NCI-H2081 (cell line): Measurements from ENCODE around the gene DSN1.

Experiments used
- DNase-seq, 2 experiments: peaks; one replicate each; lab custom pipeline; 2025; lab: John Stamatoyannopoulos, UW

DSN1 gene

GRCh38 chr20:36754656-36755222, 18.8 kb downstream of the DSN1 start:
- DNase-seq = peak; percentile 34 to 56

GRCh38 chr20:36752582-36752981, 21.0 kb downstream of the DSN1 start:
- DNase-seq = no peak

DNA sequence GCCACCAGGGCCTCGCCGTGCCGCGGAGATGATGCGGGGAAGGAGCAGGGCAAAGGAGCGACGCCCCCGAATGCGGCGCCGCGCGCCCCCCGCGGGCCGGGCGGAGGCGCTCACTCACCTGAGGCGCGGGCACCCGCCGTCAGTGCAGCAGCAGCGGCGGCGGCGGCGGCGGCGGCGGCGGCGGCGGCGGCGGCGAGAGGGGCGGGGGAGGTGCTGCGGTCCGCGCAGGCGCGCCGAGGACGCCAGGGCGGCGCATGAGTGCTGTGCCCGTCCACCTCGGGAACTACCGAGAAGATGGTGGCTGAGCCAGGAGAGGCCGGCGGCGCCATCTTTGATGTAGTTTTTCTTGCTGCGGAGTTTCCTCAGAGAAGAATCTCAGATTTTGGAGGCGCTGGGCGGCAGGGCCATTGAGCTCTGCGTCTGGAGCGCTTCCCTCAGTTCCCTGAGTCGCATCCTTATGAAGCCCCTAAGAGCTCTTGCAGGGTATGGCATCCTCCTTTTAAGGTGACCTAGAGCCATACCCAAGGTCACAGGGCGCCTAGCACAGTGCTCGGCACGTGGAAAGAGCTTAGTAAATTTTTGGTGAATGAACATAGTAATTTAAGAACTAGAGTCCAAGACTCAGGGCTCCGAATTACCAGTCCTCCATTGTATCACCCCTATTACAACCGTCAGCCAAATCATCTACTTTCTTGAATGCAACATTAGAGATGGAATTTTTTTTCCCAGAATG, 27.5 kb downstream of the DSN1 start, which contains the start of gene NDRG3:
Gene NDRG3, minus strand, starts transcription at position 164 of the 733 bp plus-strand sequence. CDS start 24,355 bp downstream, outside the sequence.
- DNase-seq = peak; percentile 92 to 94

DNA sequence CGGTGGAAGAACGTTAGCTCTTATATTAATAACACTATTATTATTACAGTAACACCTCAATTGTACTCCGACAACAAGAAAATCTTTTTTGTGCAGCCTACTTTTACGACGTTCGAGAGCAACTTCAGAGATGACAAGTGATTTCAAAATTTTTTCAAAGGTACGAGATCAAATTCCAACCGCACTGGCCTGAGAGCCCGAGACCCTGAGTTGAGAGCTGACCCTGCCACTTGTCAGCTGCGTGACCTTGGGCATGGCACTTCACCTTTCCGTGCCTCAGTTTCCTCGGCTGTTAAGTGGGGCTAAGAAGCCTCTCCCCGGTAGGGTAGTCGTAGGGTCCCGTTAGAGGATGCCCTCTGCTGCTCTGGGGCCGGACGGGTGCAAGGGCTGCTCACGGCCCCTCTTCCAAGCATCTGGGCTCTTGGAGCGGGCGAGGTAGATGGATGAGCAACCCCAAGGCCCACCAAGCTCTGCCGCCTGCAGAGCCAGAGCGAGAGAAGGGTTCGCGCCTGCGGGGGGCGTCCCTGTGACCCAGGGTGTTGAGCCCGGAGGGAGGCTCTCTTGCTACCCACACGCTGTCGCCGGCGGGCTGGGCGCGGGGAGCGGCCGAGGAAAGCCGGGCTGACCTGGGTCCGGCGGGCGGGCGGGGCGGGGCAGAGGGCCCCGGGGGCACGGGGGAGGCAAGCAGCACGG, 28.2 kb downstream of the DSN1 start:
- DNase-seq = peak in 1 of 2 experiments; percentile 33

DNA sequence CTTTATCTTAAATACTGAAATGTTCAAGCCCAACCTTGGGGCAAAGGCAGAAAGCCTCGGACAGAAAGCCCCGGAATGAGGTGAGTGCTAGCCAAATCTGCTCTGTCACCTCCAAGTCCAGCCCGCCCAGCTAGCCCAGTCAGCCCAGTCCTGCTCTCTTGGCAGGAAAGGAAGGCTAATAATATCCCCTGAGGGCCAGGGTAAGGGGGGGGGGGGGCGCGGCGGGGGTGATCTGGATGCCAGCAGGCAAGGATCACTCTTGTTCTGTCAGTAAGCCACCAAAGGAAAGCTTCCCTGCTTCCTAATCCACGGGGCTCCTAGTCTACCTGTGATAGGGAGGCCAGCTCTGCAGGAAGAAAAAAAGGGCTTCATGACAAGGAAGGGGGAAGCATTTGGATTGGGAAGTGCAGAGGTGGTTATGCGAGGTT, 28.8 kb downstream of the DSN1 start:
- DNase-seq = peak; percentile 17 to 37

DNA sequence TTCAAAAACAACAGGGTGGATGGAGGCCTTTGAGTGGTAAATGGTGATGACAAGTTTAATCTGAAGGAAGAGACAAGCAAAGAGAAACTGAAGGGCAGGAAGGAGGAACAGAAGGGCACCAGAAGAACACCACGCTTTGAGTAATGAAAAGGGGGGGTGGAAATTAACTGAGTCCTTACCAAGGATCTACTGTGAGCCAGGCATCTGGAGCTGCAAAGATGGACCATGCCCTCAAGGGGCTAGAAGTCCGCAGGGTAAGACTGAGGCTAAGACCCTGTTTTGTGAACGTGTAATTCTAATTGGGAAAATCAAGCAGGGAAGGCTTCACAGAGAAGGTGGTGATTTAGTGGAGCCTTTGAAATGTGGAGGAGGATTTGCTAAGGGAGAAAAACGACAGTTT, 29.3 kb downstream of the DSN1 start:
- no peak for DNase-seq

DNA sequence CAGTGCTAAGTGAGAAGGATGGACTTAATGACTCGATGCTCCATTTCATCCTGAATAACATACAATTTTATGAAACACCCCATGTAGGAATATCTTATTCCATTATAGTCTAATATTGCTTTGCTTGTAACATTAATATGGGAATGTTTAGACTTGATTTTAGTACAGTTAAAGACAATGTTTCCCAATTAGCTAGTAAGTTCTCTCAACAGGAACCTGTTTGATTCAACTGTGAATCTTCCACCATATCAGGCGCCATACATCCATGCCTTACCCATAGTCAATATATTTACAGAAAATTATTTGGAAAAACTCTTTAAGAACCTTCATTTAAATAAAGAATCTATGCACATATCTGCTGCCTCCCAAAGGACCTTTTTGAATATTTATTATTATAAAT, 31.0 kb downstream of the DSN1 start:
- DNase-seq = no peak

- DNase-seq = no peak
Observed at GRCh38 chr20:36741072-36741471, 32.5 kb downstream of the DSN1 start.

GRCh38 chr20:36737183-36737499, 36.4 kb downstream of the DSN1 start:
- DNase-seq = no peak

GRCh38 chr20:36736451-36737182, 36.9 kb downstream of the DSN1 start:
- no peak for DNase-seq

- DNase-seq = no peak
Observed at GRCh38 chr20:36732456-36732855, 41.1 kb downstream of the DSN1 start.

- DNase-seq = no peak
Observed at GRCh38 chr20:36728986-36729385, 44.6 kb downstream of the DSN1 start.

- DNase-seq = no peak
Observed at GRCh38 chr20:36726168-36726567, 47.4 kb downstream of the DSN1 start.

GRCh38 chr20:36720510-36720909, 53.1 kb downstream of the DSN1 start:
- no peak for DNase-seq

DNA sequence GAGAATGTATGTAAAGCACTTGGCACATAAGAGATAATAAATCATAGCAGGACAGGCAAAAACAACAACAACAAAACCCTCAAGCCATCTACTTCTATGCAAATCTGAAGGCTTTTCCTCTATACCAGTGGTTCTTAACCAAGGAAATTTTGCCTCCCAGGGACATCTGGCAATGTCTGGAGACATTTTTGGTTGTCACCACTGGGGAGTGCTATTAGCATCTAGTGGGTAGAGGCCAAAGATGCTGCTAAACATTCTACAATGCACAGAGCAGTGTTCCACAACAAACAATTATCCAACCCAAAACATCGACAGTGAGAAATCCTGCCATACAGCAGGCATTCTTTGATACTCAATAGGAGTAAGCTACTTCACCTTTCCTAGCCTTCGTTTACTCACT, 55.9 kb downstream of the DSN1 start:
- DNase-seq = no peak

GRCh38 chr20:36717021-36717420, 56.5 kb downstream of the DSN1 start:
- no peak for DNase-seq

GRCh38 chr20:36712775-36713174, 60.8 kb downstream of the DSN1 start:
- no peak for DNase-seq

DNA sequence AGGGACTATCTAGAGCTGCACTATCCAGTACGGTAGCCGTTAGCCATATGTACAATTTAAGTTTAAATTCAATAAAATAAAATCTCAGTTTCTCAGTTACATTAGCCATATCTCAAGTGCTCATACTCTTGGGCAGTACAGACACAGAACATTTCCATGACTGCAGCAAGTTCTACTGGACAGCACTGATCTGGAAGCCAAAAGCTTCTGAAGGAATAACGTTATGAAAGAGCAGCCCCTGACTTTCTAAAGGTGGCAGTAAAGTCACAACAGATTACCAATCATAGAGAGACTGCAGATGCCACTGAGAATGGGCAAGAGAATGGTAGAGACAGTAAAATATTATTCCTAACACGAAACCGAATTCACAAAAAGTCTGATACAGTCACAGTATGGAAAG, 64.4 kb downstream of the DSN1 start:
- DNase-seq = no peak

GRCh38 chr20:36703530-36703929, 70.0 kb downstream of the DSN1 start:
- no peak for DNase-seq
